ENCODE results near the gene LAMP5. TPM values are rescaled to one million over a fixed set of nuclear protein-coding genes. Genes with fewer than 3 reads are reported as not detected.

The LAMP5 gene
- total and polyA plus RNA-seq, 2 experiments from 2014 or later = 0.21 to 0.29 TPM

DNA sequence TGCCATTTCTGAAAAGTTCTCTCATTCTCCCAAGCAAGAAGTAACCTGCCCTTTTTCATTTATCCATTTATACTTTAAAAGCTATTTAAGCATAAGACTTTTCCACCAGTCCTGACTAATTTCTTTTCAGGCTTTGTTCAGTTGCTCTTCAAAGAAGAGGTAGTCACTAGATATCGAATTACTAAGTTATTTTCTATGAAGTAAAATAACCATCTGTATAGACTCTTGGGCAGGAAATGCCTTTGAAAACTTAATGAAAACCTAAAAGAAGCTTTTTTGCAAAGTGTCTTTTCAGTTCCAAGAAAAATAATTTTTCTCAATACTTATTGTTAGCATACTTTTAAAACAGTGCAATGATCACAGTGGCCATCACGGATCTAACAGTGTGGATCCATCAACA is 31.3 kb upstream of the LAMP5 start:
- no peak for ATAC-seq
- TF ChIP-seq, protein P1, sequence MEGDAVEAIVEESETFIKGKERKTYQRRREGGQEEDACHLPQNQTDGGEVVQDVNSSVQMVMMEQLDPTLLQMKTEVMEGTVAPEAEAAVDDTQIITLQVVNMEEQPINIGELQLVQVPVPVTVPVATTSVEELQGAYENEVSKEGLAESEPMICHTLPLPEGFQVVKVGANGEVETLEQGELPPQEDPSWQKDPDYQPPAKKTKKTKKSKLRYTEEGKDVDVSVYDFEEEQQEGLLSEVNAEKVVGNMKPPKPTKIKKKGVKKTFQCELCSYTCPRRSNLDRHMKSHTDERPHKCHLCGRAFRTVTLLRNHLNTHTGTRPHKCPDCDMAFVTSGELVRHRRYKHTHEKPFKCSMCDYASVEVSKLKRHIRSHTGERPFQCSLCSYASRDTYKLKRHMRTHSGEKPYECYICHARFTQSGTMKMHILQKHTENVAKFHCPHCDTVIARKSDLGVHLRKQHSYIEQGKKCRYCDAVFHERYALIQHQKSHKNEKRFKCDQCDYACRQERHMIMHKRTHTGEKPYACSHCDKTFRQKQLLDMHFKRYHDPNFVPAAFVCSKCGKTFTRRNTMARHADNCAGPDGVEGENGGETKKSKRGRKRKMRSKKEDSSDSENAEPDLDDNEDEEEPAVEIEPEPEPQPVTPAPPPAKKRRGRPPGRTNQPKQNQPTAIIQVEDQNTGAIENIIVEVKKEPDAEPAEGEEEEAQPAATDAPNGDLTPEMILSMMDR (conservative IDR thresholded peaks at IDR 0.05; ENCODE audit: low read depth in 2 of 2) = no peak
- TF ChIP-seq ZNF331 (CRISPR knock-in tag; IDR thresholded peaks at IDR 0.05; ENCODE audit: low read depth) (no peak), CREB1 (CRISPR knock-in tag; IDR thresholded peaks at IDR 0.05; ENCODE audit: low read depth) (no peak), NANOG (IDR thresholded peaks at IDR 0.05; ENCODE audit: borderline replicate concordance) (no peak), STAT1 (IDR thresholded peaks at IDR 0.05; ENCODE audit: unreplicated experiment) (no peak), EZH2 (IDR thresholded peaks at IDR 0.05; ENCODE audit: low read depth, unreplicated experiment) (no peak), ETS1 (IDR thresholded peaks at IDR 0.05) (no peak), POLR2AphosphoS5 (IDR thresholded peaks at IDR 0.05; ENCODE audit: low read depth) (no peak), ZNF114 (CRISPR knock-in tag; IDR thresholded peaks at IDR 0.05) (no peak), JUNB (IDR thresholded peaks at IDR 0.05; ENCODE audit: unreplicated experiment) (no peak), EZH2phosphoT487 (IDR thresholded peaks at IDR 0.05; ENCODE audit: unreplicated experiment) (no peak)
- TF ChIP-seq, protein P2, sequence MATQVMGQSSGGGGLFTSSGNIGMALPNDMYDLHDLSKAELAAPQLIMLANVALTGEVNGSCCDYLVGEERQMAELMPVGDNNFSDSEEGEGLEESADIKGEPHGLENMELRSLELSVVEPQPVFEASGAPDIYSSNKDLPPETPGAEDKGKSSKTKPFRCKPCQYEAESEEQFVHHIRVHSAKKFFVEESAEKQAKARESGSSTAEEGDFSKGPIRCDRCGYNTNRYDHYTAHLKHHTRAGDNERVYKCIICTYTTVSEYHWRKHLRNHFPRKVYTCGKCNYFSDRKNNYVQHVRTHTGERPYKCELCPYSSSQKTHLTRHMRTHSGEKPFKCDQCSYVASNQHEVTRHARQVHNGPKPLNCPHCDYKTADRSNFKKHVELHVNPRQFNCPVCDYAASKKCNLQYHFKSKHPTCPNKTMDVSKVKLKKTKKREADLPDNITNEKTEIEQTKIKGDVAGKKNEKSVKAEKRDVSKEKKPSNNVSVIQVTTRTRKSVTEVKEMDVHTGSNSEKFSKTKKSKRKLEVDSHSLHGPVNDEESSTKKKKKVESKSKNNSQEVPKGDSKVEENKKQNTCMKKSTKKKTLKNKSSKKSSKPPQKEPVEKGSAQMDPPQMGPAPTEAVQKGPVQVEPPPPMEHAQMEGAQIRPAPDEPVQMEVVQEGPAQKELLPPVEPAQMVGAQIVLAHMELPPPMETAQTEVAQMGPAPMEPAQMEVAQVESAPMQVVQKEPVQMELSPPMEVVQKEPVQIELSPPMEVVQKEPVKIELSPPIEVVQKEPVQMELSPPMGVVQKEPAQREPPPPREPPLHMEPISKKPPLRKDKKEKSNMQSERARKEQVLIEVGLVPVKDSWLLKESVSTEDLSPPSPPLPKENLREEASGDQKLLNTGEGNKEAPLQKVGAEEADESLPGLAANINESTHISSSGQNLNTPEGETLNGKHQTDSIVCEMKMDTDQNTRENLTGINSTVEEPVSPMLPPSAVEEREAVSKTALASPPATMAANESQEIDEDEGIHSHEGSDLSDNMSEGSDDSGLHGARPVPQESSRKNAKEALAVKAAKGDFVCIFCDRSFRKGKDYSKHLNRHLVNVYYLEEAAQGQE (IDR thresholded peaks at IDR 0.05; ENCODE audit: unreplicated experiment) = no peak
- TF ChIP-seq, protein P3, sequence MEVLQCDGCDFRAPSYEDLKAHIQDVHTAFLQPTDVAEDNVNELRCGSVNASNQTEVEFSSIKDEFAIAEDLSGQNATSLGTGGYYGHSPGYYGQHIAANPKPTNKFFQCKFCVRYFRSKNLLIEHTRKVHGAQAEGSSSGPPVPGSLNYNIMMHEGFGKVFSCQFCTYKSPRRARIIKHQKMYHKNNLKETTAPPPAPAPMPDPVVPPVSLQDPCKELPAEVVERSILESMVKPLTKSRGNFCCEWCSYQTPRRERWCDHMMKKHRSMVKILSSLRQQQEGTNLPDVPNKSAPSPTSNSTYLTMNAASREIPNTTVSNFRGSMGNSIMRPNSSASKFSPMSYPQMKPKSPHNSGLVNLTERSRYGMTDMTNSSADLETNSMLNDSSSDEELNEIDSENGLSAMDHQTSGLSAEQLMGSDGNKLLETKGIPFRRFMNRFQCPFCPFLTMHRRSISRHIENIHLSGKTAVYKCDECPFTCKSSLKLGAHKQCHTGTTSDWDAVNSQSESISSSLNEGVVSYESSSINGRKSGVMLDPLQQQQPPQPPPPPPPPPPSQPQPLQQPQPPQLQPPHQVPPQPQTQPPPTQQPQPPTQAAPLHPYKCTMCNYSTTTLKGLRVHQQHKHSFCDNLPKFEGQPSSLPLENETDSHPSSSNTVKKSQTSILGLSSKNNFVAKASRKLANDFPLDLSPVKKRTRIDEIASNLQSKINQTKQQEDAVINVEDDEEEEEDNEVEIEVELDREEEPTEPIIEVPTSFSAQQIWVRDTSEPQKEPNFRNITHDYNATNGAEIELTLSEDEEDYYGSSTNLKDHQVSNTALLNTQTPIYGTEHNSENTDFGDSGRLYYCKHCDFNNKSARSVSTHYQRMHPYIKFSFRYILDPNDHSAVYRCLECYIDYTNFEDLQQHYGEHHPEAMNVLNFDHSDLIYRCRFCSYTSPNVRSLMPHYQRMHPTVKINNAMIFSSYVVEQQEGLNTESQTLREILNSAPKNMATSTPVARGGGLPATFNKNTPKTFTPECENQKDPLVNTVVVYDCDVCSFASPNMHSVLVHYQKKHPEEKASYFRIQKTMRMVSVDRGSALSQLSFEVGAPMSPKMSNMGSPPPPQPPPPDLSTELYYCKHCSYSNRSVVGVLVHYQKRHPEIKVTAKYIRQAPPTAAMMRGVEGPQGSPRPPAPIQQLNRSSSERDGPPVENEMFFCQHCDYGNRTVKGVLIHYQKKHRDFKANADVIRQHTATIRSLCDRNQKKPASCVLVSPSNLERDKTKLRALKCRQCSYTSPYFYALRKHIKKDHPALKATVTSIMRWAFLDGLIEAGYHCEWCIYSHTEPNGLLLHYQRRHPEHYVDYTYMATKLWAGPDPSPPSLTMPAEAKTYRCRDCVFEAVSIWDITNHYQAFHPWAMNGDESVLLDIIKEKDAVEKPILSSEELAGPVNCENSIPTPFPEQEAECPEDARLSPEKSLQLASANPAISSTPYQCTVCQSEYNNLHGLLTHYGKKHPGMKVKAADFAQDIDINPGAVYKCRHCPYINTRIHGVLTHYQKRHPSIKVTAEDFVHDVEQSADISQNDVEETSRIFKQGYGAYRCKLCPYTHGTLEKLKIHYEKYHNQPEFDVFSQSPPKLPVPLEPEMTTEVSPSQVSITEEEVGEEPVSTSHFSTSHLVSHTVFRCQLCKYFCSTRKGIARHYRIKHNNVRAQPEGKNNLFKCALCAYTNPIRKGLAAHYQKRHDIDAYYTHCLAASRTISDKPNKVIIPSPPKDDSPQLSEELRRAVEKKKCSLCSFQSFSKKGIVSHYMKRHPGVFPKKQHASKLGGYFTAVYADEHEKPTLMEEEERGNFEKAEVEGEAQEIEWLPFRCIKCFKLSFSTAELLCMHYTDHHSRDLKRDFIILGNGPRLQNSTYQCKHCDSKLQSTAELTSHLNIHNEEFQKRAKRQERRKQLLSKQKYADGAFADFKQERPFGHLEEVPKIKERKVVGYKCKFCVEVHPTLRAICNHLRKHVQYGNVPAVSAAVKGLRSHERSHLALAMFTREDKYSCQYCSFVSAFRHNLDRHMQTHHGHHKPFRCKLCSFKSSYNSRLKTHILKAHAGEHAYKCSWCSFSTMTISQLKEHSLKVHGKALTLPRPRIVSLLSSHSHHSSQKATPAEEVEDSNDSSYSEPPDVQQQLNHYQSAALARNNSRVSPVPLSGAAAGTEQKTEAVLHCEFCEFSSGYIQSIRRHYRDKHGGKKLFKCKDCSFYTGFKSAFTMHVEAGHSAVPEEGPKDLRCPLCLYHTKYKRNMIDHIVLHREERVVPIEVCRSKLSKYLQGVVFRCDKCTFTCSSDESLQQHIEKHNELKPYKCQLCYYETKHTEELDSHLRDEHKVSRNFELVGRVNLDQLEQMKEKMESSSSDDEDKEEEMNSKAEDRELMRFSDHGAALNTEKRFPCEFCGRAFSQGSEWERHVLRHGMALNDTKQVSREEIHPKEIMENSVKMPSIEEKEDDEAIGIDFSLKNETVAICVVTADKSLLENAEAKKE (CRISPR knock-in tag; IDR thresholded peaks at IDR 0.05) = no peak
- H3K4me2 ChIP-seq = no peak overlapping the region

More for the DNA sequence above, 31.3 kb upstream of the LAMP5 start:
- Histone ChIP-seq H3K27me3 (ENCODE audit: insufficient read depth) (no peaks in the 10 kb centered on the region), H3K9me2 (ENCODE audit: insufficient read depth) (no peaks in the 10 kb centered on the region), H3K4me3 (no peak overlapping the region), H2AFZ (no peak overlapping the region), H3K27ac (ENCODE audit: low read depth) (no peak overlapping the region), H3F3A (replicated peaks; ENCODE audit: low read depth) (no peaks in the 10 kb centered on the region), H3K79me2 (replicated peaks; ENCODE audit: insufficient read depth) (no peaks in the 10 kb centered on the region), H3K4me1 (ENCODE audit: insufficient read depth) (no peaks in the 10 kb centered on the region), H4K20me1 (replicated peaks; ENCODE audit: insufficient read depth) (no peaks in the 10 kb centered on the region), H3K36me3 (ENCODE audit: insufficient read depth) (no peaks in the 10 kb centered on the region)
- no peaks in the 10 kb centered on the region for H3K9me3 Mint-ChIP-seq
- H3K4me3 Mint-ChIP-seq = no peak overlapping the region
- no peaks in the 10 kb centered on the region for H3K36me3 Mint-ChIP-seq (ENCODE audit: low read depth)
- DNase-seq (ENCODE audit: low spot score) = no peak
- no peak overlapping the region for H3K27ac Mint-ChIP-seq
- H3K27me3 Mint-ChIP-seq (ENCODE audit: insufficient read depth, low read depth, poor library complexity) = peaks cover 3% of the 10 kb centered on the region
- peaks cover 3% of the 10 kb centered on the region; the same call in 1 of the 3 replicates for H3K4me1 Mint-ChIP-seq

All from GM23338 (cell line).